ENCODE data around the gene RNF225. TPM values are rescaled to one million over a fixed set of nuclear protein-coding genes. Genes with fewer than 3 reads are reported as not detected.

RNF225 gene
- total RNA-seq, 2 experiments from 2014 or later = 1.7 to 2.1 TPM

DNA sequence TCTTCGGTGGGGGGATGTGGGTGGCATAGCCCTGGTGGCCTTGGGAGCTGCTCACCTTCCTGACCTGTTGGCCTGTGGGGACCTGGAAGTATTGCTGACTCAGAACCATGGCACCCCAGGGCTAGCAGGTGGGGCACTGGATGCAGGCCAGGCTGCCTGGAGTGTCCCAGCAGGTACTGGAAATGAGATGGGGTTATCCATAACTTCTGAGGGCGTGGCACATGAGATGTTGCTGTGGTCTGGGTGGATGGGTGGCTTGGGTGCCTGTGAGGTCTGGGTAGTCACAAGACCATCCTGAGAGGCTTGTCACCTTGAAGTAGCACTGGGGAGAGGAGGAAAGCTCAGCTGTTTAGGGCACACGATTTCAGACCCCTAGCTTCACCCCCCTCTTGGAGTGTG lies 636 bp upstream of the RNF225 start:
- Histone ChIP-seq H3K4me3 (ENCODE audit: low read depth, low read length, poor library complexity, severe bottlenecking) (no peak overlapping the region), H3K9me3 (ENCODE audit: low read length) (no peaks in the 10 kb centered on the region), H3K9me2 (ENCODE audit: insufficient read depth, low read length) (no peaks in the 10 kb centered on the region), H3K79me2 (ENCODE audit: insufficient read depth, low read depth, low read length) (peaks cover 22% of the 10 kb centered on the region), H3K36me3 (ENCODE audit: insufficient read depth, low read length) (peaks cover 73% of the 10 kb centered on the region), H4K20me1 (ENCODE audit: insufficient read depth, low read length) (peaks cover 7% of the 10 kb centered on the region; the same call in 1 of the 2 replicates), H2AFZ (ENCODE audit: low read length) (no peak overlapping the region), H3K27ac (ENCODE audit: low read depth, low read length, poor library complexity, severe bottlenecking) (no peak overlapping the region), H3K4me1 (ENCODE audit: insufficient read depth, low read length, poor library complexity, severe bottlenecking) (no peaks in the 10 kb centered on the region), H3K4me2 (ENCODE audit: low read length) (no peak overlapping the region)
- DNase-seq (ENCODE audit: low spot score) = no peak
- intact Hi-C loops (cut with micrococcal nuclease; ENCODE audit: unreplicated experiment) = no loop called here
- CTCF ChIA-PET (ENCODE audit: unreplicated experiment) = no interaction called here
- no TSS peak for BruUV-seq (replicated peaks)
- TF ChIP-seq, protein P1, sequence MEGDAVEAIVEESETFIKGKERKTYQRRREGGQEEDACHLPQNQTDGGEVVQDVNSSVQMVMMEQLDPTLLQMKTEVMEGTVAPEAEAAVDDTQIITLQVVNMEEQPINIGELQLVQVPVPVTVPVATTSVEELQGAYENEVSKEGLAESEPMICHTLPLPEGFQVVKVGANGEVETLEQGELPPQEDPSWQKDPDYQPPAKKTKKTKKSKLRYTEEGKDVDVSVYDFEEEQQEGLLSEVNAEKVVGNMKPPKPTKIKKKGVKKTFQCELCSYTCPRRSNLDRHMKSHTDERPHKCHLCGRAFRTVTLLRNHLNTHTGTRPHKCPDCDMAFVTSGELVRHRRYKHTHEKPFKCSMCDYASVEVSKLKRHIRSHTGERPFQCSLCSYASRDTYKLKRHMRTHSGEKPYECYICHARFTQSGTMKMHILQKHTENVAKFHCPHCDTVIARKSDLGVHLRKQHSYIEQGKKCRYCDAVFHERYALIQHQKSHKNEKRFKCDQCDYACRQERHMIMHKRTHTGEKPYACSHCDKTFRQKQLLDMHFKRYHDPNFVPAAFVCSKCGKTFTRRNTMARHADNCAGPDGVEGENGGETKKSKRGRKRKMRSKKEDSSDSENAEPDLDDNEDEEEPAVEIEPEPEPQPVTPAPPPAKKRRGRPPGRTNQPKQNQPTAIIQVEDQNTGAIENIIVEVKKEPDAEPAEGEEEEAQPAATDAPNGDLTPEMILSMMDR (conservative IDR thresholded peaks at IDR 0.05; ENCODE audit: low read length) = no peak
- TF ChIP-seq EZH2phosphoT487 (IDR thresholded peaks at IDR 0.05; ENCODE audit: borderline replicate concordance, low read depth, low read length) = no peak
- POLR2A ChIA-PET = no interaction called here

- ChIA-PET POLR2A (no interaction called here), CTCF (ENCODE audit: unreplicated experiment) (no interaction called here)
- H3K27ac ChIP-seq (ENCODE audit: low read depth, low read length, poor library complexity, severe bottlenecking) = no peak overlapping the region
- H3K4me2 ChIP-seq (ENCODE audit: low read length) = no peak overlapping the region
- peaks cover 5% of the 10 kb centered on the region for H3K4me1 ChIP-seq (ENCODE audit: insufficient read depth, low read length, poor library complexity, severe bottlenecking)
- intact Hi-C loops (cut with micrococcal nuclease; ENCODE audit: unreplicated experiment) = no loop called here
- no TSS peak for BruUV-seq (replicated peaks)
- no peak for DNase-seq (ENCODE audit: low spot score)
- H4K20me1 ChIP-seq (ENCODE audit: insufficient read depth, low read length) = peaks cover 3% of the 10 kb centered on the region; the same call in 1 of the 2 replicates
- H3K9me3 ChIP-seq (ENCODE audit: low read length) = no peaks in the 10 kb centered on the region
- H2AFZ ChIP-seq (ENCODE audit: low read length) = no peak overlapping the region
- H3K36me3 ChIP-seq (ENCODE audit: insufficient read depth, low read length) = peaks cover 60% of the 10 kb centered on the region
- TF ChIP-seq, protein P1 (conservative IDR thresholded peaks at IDR 0.05; ENCODE audit: low read length) = no peak
- no peak for TF ChIP-seq EZH2phosphoT487 (IDR thresholded peaks at IDR 0.05; ENCODE audit: borderline replicate concordance, low read depth, low read length)
- no peak overlapping the region for H3K4me3 ChIP-seq (ENCODE audit: low read depth, low read length, poor library complexity, severe bottlenecking)
- H3K79me2 ChIP-seq (ENCODE audit: insufficient read depth, low read depth, low read length) = peaks cover 9% of the 10 kb centered on the region; the same call in 1 of the 2 replicates
- no peaks in the 10 kb centered on the region for H3K9me2 ChIP-seq (ENCODE audit: insufficient read depth, low read length)
Measured at GRCh38 chr19:58395979-58396627, 647 bp downstream of the RNF225 start.

All from OCI-LY7 (cell line).